GM12878 (cell line): ENCODE data around the gene SMIM35. TPM values are rescaled to one million over a fixed set of nuclear protein-coding genes. Genes with fewer than 3 reads are reported as not detected.

Experiments used
- ATAC-seq: fragments of 200-7000 bp; cut with Tn5 transposase; 3 replicates; pipeline ENCODE4 v1.9.1; 2020; ENCODE audit warnings: mild to moderate bottlenecking, moderate library complexity
- BruUV-seq: library from RNA; stranded (reverse); fragments of 400-500 nt; replicated peaks from 2 replicates; lab custom pipeline; 2021; lab: Mats Ljungman, UMichigan
- CTCF ChIA-PET: fragments of 300-600 bp; sonication (Branson Sonifier 250); formaldehyde crosslinking; extraction: SDS; loops from one replicate; lab custom pipeline; 2021; ENCODE audit warnings: inconsistent platforms; lab: Yijun Ruan, JAX
- POLR2A ChIA-PET: fragments of 350-600 bp; formaldehyde crosslinking; extraction: SDS; loops from one replicate; lab custom pipeline; 2021; ENCODE audit warnings: inconsistent platforms; lab: Charles Lee
- RAD21 ChIA-PET: fragments of 300-600 bp; sonication (Branson Sonifier 250); formaldehyde crosslinking; loops from one replicate; lab custom pipeline; 2023; ENCODE audit warnings: antibody characterized with exemption; ENCODE audit not compliant: unreplicated experiment; lab: Charles Lee
- SMC1A ChIA-PET: fragments of 300-600 bp; sonication (Branson Sonifier 250); formaldehyde crosslinking; loops from one replicate; lab custom pipeline; 2023; ENCODE audit not compliant: unreplicated experiment, uncharacterized antibody; lab: Charles Lee
- DNase-seq: peaks from one replicate; pipeline ENCODE4 v3.0.0-alpha.2; 2011; ENCODE audit warnings: low read depth, low spot score
- FAIRE-seq: peaks from 3 replicates; lab custom pipeline; 2011; peaks lifted over from hg19 to GRCh38; lab: Jason Lieb, UNC
- H2AFZ ChIP-seq: 2 replicates; pipeline ENCODE4 v1.6.0; 2011; ENCODE audit warnings: low read depth, low read length, control low read depth; ENCODE audit not compliant: control insufficient read depth
- H3K27ac ChIP-seq: 2 replicates; pipeline ENCODE4 v1.5.1; 2011; ENCODE audit warnings: control low read depth; ENCODE audit not compliant: control insufficient read depth, insufficient read depth
- H3K27me3 ChIP-seq, 2 experiments: replicated peaks in 1 of 2; 2 replicates each; pipeline versions ENCODE4 v1.6.0 to v1.6.1; 2011; ENCODE audit warnings: low read length in 1 of 2; ENCODE audit not compliant: control insufficient read depth in 2 of 2, insufficient read depth in 2 of 2
- H3K36me3 ChIP-seq, 2 experiments: 2 replicates each; pipeline ENCODE4 v1.5.1; 2011; ENCODE audit warnings: low read length in 1 of 2; ENCODE audit not compliant: control insufficient read depth in 2 of 2, insufficient read depth in 2 of 2
- H3K4me1 ChIP-seq: 2 replicates; pipeline ENCODE4 v1.6.1; 2011; ENCODE audit warnings: mild to moderate bottlenecking, low read length, moderate library complexity, mixed read lengths; ENCODE audit not compliant: control insufficient read depth, insufficient read depth
- H3K4me2 ChIP-seq: 2 replicates; pipeline ENCODE4 v1.6.0; 2011; ENCODE audit warnings: control low read depth; ENCODE audit not compliant: control insufficient read depth, insufficient read depth
- H3K4me3 ChIP-seq: fragments of 200-600 bp; sonication (generic); 2 replicates; pipeline ENCODE4 v1.5.1; 2016
- H3K79me2 ChIP-seq: 2 replicates; pipeline ENCODE4 v1.6.0; 2011; ENCODE audit warnings: low read length; ENCODE audit not compliant: control insufficient read depth, insufficient read depth
- H3K9ac ChIP-seq: 2 replicates; pipeline ENCODE4 v1.8.0; 2011; ENCODE audit warnings: low read length, control low read depth, mixed read lengths; ENCODE audit not compliant: control insufficient read depth, insufficient read depth
- H3K9me3 ChIP-seq: replicated peaks from 3 replicates; pipeline ENCODE4 v1.5.1; 2011; ENCODE audit warnings: mild to moderate bottlenecking, low read length; ENCODE audit not compliant: control insufficient read depth, insufficient read depth
- H4K20me1 ChIP-seq: 2 replicates; pipeline ENCODE4 v1.6.0; 2011; ENCODE audit not compliant: control insufficient read depth, insufficient read depth
- ASH2L ChIP-seq: fragments of 300-600, 200-600 bp; sonication (generic); IDR thresholded peaks from 2 replicates; pipeline ENCODE4 v1.6.1; 2017; ENCODE audit warnings: low read depth, mild to moderate bottlenecking, borderline replicate concordance
- CEBPB ChIP-seq, 2 experiments: fragments of 150-350 bp in 1 of 2; IDR thresholded peaks; 2 replicates each; pipeline ENCODE4 v1.6.1; 2012 to 2014; ENCODE audit warnings: low read depth in 2 of 2, low read length in 2 of 2, borderline replicate concordance in 1 of 2, inconsistent platforms in 1 of 2
- FOXK2 ChIP-seq: fragments of 450-650 bp; IDR thresholded peaks from 2 replicates; pipeline ENCODE4 v1.6.1; 2017; ENCODE audit warnings: mild to moderate bottlenecking, moderate library complexity
- NBN ChIP-seq: fragments of 450-650 bp; IDR thresholded peaks from 2 replicates; pipeline ENCODE4 v1.6.1; 2016
- ZSCAN29 ChIP-seq: fragments of 450-650 bp; IDR thresholded peaks from 2 replicates; pipeline ENCODE4 v1.6.1; 2017; ENCODE audit warnings: mild to moderate bottlenecking, moderate library complexity
- WGBS: methylation state at CpG from one replicate; pipeline ENCODE4 v1.1.6; 2016; ENCODE audit warnings: low lambda C conversion rate; ENCODE audit not compliant: insufficient replicate concordance, insufficient coverage; ENCODE audit errors: missing lambda C conversion rate; 5-methylcytosine and 5-hydroxymethylcytosine counted together
- in situ Hi-C: fragments of 300-500 bp; cut with MboI; formaldehyde crosslinking; loops from 9 replicates; pipeline ENCODE4 v1.14.3; 2018; ENCODE audit warnings: mixed read lengths
- intact Hi-C: fragments of 100-400 bp; cut with micrococcal nuclease; formaldehyde crosslinking; loops from one replicate; pipeline ENCODE4 v1.14.2; 2022; ENCODE audit not compliant: unreplicated experiment
- polyA plus RNA-seq, 11 experiments: library from polyadenylated mRNA; depleted of rRNA in 4 of 11; unstranded in 6 of 11; stranded (reverse) in 5 of 11; fragments of >200 nt; fragmentation: Nextera tagmentation in 4 of 11; fragmentation: Illumina TruSeq in 1 of 11; extraction: Ambion mirVana in 4 of 11; extraction: Trizol in 1 of 11; gene quantifications; 1 replicate in 1 of 11; 2 replicates in 10 of 11; pipeline versions ENCODE4 v1.2.1 to v1.2.3, GENCODE V29; 2011 to 2016; ENCODE audit warnings: inconsistent platforms in 2 of 11, missing spikeins in 2 of 11, low read depth in 1 of 11
- total RNA-seq, 4 experiments: library from RNA; depleted of rRNA in 3 of 4; stranded (reverse); fragments of >200 nt in 3 of 4; fragmentation: Illumina TruSeq in 1 of 4; extraction: Trizol in 1 of 4; gene quantifications; 2 replicates each; pipeline versions ENCODE4 v1.2.1 to v1.2.3, GENCODE V29; 2013 to 2021
- TF ChIP-seq, protein P1 (sequence below): fragments of 150-350 bp; IDR thresholded peaks from 2 replicates; pipeline ENCODE4 v1.6.1; 2016; ENCODE audit warnings: low read depth, low read length

The SMIM35 gene
- total and polyA plus RNA-seq, 10 of the 15 experiments (the other 5 are each of a cell fraction or from before 2014, with no cell fraction given), result 0.02 to 1.1 (median 0.05) TPM; not detected in 5

DNA sequence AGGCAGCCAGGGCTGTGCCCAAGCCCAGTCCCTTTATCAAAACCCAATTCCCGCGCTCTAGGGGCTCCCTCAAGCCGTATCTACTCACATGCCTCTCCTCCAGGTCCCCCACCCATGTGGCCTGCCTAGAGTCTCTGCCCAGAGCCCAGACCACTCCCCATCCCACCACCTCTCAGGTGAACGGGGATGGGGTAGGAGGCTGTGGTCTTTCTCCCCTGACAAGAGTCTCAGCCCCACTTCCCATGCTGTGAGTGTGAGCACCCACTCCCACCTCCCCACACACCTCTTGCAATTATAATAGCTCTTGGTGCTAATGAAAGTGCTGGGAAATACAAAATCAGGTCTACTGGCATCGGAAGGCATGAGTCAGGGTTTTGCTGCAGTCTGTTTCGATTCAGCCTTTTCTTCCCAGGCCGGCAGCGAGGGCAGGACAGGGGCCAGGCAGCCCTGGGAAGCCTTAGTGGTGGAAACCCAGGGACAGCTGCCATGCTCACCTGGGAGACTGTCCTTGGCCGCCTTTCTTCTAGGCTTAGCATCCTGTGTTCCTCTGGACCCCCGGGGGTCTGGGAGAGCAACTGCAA lies 26.6 kb downstream of the SMIM35 start:
- Histone ChIP-seq H3K4me2 (no peak overlapping the region), H3K9ac (no peak overlapping the region), H3K4me1 (no peaks in the 10 kb centered on the region), H2AFZ (no peak overlapping the region), H3K27me3 (peaks cover 1 to 3% of the 10 kb centered on the region in 2 experiments; a peak in 3 of 4 replicates), H3K4me3 (no peak overlapping the region), H3K9me3 (no peaks in the 10 kb centered on the region), H3K79me2 (no peaks in the 10 kb centered on the region), H3K36me3 (no peaks in the 10 kb centered on the region), H3K27ac (no peak overlapping the region), H4K20me1 (no peaks in the 10 kb centered on the region)
- POLR2A ChIA-PET, result no interaction called here
- CTCF ChIA-PET, result interaction anchor here (1.1 to 2.3 kb wide), 3 partner anchors 113 to 217 kb away, joined by 3 to 7 read pairs (median 4); no protein-coding TSS in a partner anchor
- in situ Hi-C loops (loop anchor here (25.0 kb wide), 1 partner anchor 623 kb away; no protein-coding TSS in a partner anchor), intact Hi-C loops (no loop called here)
- no TSS peak for BruUV-seq
- SMC1A ChIA-PET, result interaction anchor here (0.6 to 1.6 kb wide), 3 partner anchors 138 to 510 kb away, joined by 3 read pairs; no protein-coding TSS in a partner anchor
- no peak for DNase-seq
- FAIRE-seq, result no peak
- ATAC-seq, result no peak
- WGBS, result 20% methylated on average over 10 of the region's 10 CpGs
- TF ChIP-seq CEBPB (IDR thresholded peaks at IDR 0.05; ENCODE audit: borderline replicate concordance in 1 of 2, low read depth in 2 of 2, low read length in 2 of 2), result no peak
- no peak for TF ChIP-seq NBN
- no peak for TF ChIP-seq ZSCAN29
- no peak for TF ChIP-seq ASH2L
- TF ChIP-seq, protein P1, sequence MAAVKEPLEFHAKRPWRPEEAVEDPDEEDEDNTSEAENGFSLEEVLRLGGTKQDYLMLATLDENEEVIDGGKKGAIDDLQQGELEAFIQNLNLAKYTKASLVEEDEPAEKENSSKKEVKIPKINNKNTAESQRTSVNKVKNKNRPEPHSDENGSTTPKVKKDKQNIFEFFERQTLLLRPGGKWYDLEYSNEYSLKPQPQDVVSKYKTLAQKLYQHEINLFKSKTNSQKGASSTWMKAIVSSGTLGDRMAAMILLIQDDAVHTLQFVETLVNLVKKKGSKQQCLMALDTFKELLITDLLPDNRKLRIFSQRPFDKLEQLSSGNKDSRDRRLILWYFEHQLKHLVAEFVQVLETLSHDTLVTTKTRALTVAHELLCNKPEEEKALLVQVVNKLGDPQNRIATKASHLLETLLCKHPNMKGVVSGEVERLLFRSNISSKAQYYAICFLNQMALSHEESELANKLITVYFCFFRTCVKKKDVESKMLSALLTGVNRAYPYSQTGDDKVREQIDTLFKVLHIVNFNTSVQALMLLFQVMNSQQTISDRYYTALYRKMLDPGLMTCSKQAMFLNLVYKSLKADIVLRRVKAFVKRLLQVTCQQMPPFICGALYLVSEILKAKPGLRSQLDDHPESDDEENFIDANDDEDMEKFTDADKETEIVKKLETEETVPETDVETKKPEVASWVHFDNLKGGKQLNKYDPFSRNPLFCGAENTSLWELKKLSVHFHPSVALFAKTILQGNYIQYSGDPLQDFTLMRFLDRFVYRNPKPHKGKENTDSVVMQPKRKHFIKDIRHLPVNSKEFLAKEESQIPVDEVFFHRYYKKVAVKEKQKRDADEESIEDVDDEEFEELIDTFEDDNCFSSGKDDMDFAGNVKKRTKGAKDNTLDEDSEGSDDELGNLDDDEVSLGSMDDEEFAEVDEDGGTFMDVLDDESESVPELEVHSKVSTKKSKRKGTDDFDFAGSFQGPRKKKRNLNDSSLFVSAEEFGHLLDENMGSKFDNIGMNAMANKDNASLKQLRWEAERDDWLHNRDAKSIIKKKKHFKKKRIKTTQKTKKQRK, result no peak
- TF ChIP-seq FOXK2, result no peak
- RAD21 ChIA-PET, result interaction anchor here (1.0 kb wide), 2 partner anchors 111 to 113 kb away, joined by 3 to 4 read pairs; no protein-coding TSS in a partner anchor
